Skin of body (tissue), 3 donors: ENCODE results near the gene AHDC1. TPM values are rescaled to one million over a fixed set of nuclear protein-coding genes. Genes with fewer than 3 reads are reported as not detected.

Experiments
- DNase-seq: peaks from one replicate; lab custom pipeline; 2025; lab: John Stamatoyannopoulos, UW
- small RNA-seq: library from RNA; depleted of rRNA; stranded (forward); fragments of <200 nt; gene quantifications from one replicate; pipeline ENCODE3, GENCODE V24; 2014; ENCODE audit warnings: low replicate concordance
- total RNA-seq: library from RNA; depleted of rRNA; stranded (reverse); fragments of >200 nt; gene quantifications from one replicate; pipeline ENCODE4 v1.2.3, GENCODE V29; 2014

The AHDC1 gene
- total RNA-seq, 1 donor from 2014 or later, result 19.4 TPM

DNA sequence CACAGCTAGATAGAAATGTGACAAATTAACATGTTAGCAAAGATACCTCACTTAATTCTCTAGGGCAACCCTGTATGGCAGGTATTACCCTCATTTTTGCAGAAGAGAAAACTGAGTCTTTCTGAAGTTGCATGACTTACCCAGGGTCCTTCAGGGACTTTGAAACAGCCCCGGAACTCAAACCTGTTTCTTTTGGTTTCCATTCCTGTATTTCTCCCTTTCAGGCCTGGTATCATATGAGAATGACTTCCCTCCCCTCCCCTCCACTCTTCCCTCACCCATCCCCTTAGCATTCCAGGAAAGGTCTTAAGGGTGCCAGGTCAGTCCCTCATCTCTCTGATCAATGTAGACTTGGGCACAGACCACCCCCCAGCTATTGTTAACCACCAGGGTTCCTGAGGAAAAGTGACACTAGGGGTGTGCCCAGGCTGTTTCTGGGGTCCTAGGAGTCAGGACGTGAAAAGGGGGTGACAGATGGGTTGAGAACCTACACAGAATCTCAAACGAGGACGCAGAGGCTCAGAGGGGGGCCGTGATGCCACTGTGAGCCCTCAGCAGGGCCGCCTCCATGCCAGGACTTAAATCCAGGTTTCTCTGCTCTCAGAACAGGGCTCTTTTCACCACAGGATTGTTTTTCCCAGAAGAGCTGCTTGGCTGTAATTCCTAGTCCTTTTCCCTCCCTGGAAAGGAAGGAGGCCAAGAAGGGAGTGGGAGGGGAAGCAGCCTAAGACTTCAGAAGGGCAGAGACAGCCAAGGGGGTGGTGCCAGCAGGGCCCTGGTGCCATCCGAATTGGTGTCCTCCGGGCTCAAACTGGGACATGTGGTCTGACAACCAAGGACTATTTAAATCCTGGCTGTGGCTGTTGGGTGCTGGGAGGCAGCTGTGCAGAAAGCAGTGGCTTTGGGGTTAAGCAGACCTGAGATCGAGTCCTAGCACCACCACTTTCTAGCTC, 111.9 kb downstream of the AHDC1 start:
- peak; percentile 36 for DNase-seq

DNA sequence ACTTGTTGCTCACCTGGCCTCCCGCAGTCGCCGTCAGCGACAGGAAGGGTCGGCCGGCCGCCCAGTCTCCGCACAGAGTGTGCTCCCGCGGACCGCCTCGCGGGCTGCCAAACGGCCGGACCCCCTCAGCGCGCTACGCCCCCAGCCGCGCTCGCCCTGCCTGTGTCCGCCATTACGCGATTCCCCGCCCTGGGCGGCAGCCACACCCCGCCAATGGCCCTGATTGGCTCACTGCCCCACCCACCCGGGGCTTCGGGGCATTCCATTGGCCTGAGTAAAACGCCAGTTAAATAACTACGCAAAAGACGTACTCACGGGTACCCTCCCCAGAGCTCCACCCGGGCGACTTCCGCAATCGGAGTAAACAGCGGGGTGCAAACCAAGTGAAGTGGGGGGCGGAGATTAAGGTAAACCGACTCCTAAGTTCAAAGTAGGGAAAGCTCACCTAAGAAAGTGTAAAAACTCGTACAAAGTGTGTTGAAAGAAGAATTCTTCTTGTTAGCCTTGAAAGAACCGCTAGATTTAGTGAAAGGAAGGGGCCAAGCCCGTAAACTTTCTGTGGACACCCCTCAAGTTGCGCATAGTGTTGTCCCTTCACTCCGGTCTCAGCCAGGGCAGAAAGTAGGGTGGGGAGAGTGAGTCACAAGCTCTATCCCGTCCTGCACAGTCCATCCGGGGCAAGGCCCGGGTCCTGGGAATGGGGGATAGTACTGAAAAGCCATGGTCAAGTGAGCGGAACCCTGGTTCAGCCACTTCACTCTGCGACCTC, 113.8 kb downstream of the AHDC1 start, which contains the start of gene WASF2:
Gene WASF2 (minus strand): TSS at position 195 of the 769 bp plus-strand sequence. CDS start 61,277 bp downstream, outside the sequence.
- peak; percentile 99 for DNase-seq

DNA sequence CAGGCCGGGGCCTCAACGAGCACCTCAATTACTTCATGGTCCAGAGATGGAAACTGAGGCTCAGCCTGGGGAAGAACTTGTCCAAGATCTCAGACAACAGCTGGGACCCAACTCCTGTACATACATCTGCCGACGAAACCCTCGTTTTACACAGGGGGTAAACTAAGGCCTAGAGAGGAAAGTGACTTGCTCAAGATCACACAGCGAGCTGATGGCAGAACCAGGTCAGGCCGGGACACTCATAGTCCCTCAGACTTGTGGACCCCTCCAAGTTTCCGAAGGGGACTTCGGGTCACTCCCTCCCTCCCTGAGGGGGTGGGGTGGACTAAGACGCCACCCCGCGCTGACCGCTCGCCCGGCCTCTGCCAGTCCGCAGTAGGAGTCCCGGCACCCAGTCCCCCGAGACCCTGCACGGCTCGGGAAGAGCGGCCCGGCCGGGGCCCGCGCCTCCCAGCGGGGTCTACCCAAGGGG, 114.4 kb downstream of the AHDC1 start:
- DNase-seq, result peak; percentile 26

DNA sequence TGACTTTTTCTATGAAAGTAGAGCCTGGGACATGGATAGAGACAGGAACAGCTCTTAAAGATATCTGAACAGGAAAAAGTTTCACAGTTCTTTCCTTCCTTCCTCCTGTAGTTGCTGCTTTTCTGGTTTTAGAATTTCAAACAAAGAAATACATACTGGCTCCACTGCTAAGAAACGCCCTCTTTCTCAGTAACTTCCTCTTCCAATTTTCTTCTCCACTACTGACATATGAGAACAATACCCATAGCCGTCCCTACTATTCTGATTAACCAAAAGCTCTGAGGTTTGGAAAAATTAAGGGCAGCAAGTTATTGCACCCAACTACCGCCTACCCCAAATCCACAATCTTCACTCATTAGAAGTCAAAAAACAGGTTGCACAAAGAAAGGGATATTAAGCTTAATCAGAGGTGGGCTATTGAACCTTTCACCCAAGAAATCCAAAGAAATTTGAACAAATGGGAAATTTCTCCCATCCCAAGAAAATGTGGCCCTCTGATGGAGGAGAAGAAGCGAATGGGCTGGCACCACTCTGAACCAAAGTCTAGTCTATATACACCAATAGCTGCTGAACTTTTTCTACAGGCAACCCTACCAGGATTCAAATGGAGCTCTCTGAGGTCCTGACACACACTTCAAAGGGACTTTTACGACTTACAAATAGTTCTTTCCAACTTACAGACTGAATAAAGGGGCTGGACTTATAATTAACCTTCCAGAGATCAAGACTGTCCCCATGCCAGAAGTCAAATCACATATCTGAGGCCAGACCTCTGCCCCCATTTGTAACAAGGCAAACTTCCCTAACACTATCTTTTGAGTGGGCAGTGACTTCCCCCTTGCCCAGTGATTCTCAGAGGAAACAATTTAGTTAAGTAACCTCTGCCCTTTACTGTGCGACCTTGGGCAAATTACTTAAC, 115.7 kb downstream of the AHDC1 start:
- DNase-seq, result peak; percentile 70

DNA sequence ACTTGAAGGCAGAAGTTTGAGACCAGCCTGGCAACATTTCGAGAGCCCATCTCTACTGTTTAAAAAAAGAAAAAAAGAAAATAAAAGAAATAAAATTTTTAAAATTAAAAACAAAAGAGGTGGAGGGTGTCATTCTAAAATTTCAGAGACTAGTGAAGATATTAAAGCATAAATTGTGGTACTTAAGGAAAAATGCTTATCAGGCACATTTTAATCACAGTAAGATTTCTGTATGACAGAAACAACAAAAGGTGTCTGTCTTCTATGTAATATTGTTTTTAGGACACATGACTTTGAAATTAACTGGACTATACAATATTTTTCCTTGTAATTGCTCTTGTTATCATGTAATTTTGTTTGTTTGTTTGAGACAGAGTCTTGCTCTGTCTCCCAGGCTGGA, 118.6 kb downstream of the AHDC1 start:
- DNase-seq, result no peak

Small RNAs within 50 kb of the gene (small RNA-seq; reads per million reads assigned to genes)
- gene AL031729.1, result not detected

Other genes starting within 250 kb of the AHDC1 start
- 14.5 TPM for gene MAP3K6, start 237.2 kb downstream of the AHDC1 start, total RNA-seq
- not detected for gene FCN3, start 229.3 kb downstream of the AHDC1 start, total RNA-seq
- gene CD164L2, start 220.8 kb downstream of the AHDC1 start, total RNA-seq, result 0.30 TPM
- 0.30 TPM for gene GPR3, start 211.5 kb downstream of the AHDC1 start, total RNA-seq
- 38.6 TPM for gene WASF2, start 114.0 kb downstream of the AHDC1 start, total RNA-seq
- gene FGR, start 31.0 kb upstream of the AHDC1 start, total RNA-seq, result 9.6 TPM
- gene IFI6, start 68.0 kb upstream of the AHDC1 start, total RNA-seq, result 23.8 TPM
- 10.9 TPM for gene FAM76A, start 121.8 kb upstream of the AHDC1 start, total RNA-seq
- gene STX12, start 169.1 kb upstream of the AHDC1 start, total RNA-seq, result 46.0 TPM
- 31.9 TPM for gene PPP1R8, start 226.6 kb upstream of the AHDC1 start, total RNA-seq